GOT3 (cell line): ENCODE results near the gene AUTS2.
"Not testable (repeated sequence)": the region's sequence is repeated elsewhere in the genome, so short reads cannot be mapped to it uniquely, and the experiment has no call there.

Source experiments
- DNase-seq: peaks from one replicate; lab custom pipeline; 2025; ENCODE audit warnings: mixed read lengths; lab: John Stamatoyannopoulos, UW

The AUTS2 gene

GRCh38 chr7:70631718-70632117 is 1033.4 kb downstream of the AUTS2 start:
- DNase-seq, result no peak

GRCh38 chr7:70632400-70632799 is 1034.1 kb downstream of the AUTS2 start:
- DNase-seq, result no peak

- DNase-seq, result no peak
These were observed 1035.8 kb downstream of the AUTS2 start for GRCh38 chr7:70634071-70634470.

GRCh38 chr7:70634610-70635068 is 1036.4 kb downstream of the AUTS2 start:
- DNase-seq, result no peak

GRCh38 chr7:70635633-70636032 is 1037.4 kb downstream of the AUTS2 start:
- no peak for DNase-seq

- DNase-seq, result no peak
These were observed 1037.9 kb downstream of the AUTS2 start for GRCh38 chr7:70636169-70636568.

GRCh38 chr7:70637726-70638125 is 1039.5 kb downstream of the AUTS2 start:
- DNase-seq, result no peak

GRCh38 chr7:70638158-70639107 is 1040.2 kb downstream of the AUTS2 start:
- DNase-seq, result no peak

- no peak for DNase-seq
These were observed 1042.1 kb downstream of the AUTS2 start for GRCh38 chr7:70640266-70640833.

- DNase-seq, result no peak
These were observed 1043.6 kb downstream of the AUTS2 start for GRCh38 chr7:70641882-70642281.

GRCh38 chr7:70645279-70645678 is 1047.0 kb downstream of the AUTS2 start:
- no peak for DNase-seq

- DNase-seq, result no peak
These were observed 1047.6 kb downstream of the AUTS2 start for GRCh38 chr7:70645876-70646351.

GRCh38 chr7:70646536-70647248 is 1048.4 kb downstream of the AUTS2 start:
- DNase-seq, result no peak

GRCh38 chr7:70647801-70648498 is 1049.7 kb downstream of the AUTS2 start:
- DNase-seq, result no peak

GRCh38 chr7:70648499-70648861 is 1050.2 kb downstream of the AUTS2 start:
- DNase-seq, result not testable (repeated sequence)

GRCh38 chr7:70649323-70649722 is 1051.0 kb downstream of the AUTS2 start:
- no peak for DNase-seq

GRCh38 chr7:70654146-70654545 is 1055.9 kb downstream of the AUTS2 start:
- no peak for DNase-seq

- DNase-seq, result no peak
These were observed 1056.7 kb downstream of the AUTS2 start for GRCh38 chr7:70654979-70655378.

- DNase-seq, result no peak
These were observed 1057.4 kb downstream of the AUTS2 start for GRCh38 chr7:70655694-70656093.

GRCh38 chr7:70657571-70657970 is 1059.3 kb downstream of the AUTS2 start:
- DNase-seq, result no peak

GRCh38 chr7:70657989-70658632 is 1059.8 kb downstream of the AUTS2 start:
- no peak for DNase-seq
